ENCODE results near the gene XPA.

DNA sequence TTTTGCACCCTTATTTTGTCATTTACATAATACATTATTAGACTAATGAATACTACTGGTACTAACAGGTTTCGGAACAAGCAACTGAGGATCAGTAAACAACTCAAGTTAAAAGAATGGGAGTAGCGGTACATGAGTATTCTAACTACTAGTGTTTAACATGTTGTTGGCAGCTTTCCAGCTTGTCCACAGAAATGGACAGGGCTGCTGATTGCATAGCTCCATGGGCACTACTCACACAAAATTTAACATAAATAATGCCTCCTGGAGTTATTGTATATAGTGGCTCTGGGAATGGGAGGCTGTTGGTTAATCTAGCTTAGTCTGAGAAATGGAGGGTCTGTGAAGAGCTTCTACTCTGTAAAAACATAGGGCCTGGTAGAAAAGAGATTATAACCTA lies 56.8 kb downstream of the XPA start:
- TF ChIP-seq POLR2A (IDR thresholded peaks at IDR 0.05; ENCODE audit: low read length) (no peak), CEBPB (IDR thresholded peaks at IDR 0.05) (no peak), PHF8 (IDR thresholded peaks at IDR 0.05; ENCODE audit: borderline replicate concordance, low read depth) (no peak), KDM1A (IDR thresholded peaks at IDR 0.05; ENCODE audit: low read depth) (no peak), EHF (CRISPR knock-in tag; IDR thresholded peaks at IDR 0.05) (no peak), RFX5 (IDR thresholded peaks at IDR 0.05) (no peak), SMC3 (IDR thresholded peaks at IDR 0.05) (no peak), JUNB (IDR thresholded peaks at IDR 0.05) (no peak), JUN (IDR thresholded peaks at IDR 0.05) (no peak), MAFK (IDR thresholded peaks at IDR 0.05; ENCODE audit: partially characterized antibody) (no peak)
- TF ChIP-seq, protein P1, sequence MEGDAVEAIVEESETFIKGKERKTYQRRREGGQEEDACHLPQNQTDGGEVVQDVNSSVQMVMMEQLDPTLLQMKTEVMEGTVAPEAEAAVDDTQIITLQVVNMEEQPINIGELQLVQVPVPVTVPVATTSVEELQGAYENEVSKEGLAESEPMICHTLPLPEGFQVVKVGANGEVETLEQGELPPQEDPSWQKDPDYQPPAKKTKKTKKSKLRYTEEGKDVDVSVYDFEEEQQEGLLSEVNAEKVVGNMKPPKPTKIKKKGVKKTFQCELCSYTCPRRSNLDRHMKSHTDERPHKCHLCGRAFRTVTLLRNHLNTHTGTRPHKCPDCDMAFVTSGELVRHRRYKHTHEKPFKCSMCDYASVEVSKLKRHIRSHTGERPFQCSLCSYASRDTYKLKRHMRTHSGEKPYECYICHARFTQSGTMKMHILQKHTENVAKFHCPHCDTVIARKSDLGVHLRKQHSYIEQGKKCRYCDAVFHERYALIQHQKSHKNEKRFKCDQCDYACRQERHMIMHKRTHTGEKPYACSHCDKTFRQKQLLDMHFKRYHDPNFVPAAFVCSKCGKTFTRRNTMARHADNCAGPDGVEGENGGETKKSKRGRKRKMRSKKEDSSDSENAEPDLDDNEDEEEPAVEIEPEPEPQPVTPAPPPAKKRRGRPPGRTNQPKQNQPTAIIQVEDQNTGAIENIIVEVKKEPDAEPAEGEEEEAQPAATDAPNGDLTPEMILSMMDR (IDR thresholded peaks at IDR 0.05), result no peak
- TF ChIP-seq, protein P2, sequence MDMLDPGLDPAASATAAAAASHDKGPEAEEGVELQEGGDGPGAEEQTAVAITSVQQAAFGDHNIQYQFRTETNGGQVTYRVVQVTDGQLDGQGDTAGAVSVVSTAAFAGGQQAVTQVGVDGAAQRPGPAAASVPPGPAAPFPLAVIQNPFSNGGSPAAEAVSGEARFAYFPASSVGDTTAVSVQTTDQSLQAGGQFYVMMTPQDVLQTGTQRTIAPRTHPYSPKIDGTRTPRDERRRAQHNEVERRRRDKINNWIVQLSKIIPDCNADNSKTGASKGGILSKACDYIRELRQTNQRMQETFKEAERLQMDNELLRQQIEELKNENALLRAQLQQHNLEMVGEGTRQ (IDR thresholded peaks at IDR 0.05), result no peak
- TF ChIP-seq, protein P3, sequence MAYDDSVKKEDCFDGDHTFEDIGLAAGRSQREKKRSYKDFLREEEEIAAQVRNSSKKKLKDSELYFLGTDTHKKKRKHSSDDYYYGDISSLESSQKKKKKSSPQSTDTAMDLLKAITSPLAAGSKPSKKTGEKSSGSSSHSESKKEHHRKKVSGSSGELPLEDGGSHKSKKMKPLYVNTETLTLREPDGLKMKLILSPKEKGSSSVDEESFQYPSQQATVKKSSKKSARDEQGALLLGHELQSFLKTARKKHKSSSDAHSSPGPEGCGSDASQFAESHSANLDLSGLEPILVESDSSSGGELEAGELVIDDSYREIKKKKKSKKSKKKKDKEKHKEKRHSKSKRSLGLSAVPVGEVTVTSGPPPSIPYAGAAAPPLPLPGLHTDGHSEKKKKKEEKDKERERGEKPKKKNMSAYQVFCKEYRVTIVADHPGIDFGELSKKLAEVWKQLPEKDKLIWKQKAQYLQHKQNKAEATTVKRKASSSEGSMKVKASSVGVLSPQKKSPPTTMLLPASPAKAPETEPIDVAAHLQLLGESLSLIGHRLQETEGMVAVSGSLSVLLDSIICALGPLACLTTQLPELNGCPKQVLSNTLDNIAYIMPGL (CRISPR knock-in tag; IDR thresholded peaks at IDR 0.05; ENCODE audit: borderline replicate concordance), result no peak
- TF ChIP-seq, protein P4, sequence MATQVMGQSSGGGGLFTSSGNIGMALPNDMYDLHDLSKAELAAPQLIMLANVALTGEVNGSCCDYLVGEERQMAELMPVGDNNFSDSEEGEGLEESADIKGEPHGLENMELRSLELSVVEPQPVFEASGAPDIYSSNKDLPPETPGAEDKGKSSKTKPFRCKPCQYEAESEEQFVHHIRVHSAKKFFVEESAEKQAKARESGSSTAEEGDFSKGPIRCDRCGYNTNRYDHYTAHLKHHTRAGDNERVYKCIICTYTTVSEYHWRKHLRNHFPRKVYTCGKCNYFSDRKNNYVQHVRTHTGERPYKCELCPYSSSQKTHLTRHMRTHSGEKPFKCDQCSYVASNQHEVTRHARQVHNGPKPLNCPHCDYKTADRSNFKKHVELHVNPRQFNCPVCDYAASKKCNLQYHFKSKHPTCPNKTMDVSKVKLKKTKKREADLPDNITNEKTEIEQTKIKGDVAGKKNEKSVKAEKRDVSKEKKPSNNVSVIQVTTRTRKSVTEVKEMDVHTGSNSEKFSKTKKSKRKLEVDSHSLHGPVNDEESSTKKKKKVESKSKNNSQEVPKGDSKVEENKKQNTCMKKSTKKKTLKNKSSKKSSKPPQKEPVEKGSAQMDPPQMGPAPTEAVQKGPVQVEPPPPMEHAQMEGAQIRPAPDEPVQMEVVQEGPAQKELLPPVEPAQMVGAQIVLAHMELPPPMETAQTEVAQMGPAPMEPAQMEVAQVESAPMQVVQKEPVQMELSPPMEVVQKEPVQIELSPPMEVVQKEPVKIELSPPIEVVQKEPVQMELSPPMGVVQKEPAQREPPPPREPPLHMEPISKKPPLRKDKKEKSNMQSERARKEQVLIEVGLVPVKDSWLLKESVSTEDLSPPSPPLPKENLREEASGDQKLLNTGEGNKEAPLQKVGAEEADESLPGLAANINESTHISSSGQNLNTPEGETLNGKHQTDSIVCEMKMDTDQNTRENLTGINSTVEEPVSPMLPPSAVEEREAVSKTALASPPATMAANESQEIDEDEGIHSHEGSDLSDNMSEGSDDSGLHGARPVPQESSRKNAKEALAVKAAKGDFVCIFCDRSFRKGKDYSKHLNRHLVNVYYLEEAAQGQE (IDR thresholded peaks at IDR 0.05), result no peak
